Hypothalamus (tissue), 51 donors: ENCODE data around the gene SSH2.
"Not testable (repeated sequence)": the region's sequence is repeated elsewhere in the genome, so short reads cannot be mapped to it uniquely, and the experiment has no call there.

Source experiments
- DNase-seq, 51 donors: peaks; one replicate each; lab custom pipeline; 2025; lab: John Stamatoyannopoulos, UW

The SSH2 gene

GRCh38 chr17:29883497-29883896, 46.5 kb downstream of the SSH2 start:
- no peak for DNase-seq

- DNase-seq = no peak
These were observed 48.8 kb downstream of the SSH2 start for GRCh38 chr17:29881256-29881655.

- DNase-seq = no peak
These were observed 50.0 kb downstream of the SSH2 start for GRCh38 chr17:29880031-29880430.

GRCh38 chr17:29874931-29875596, 55.0 kb downstream of the SSH2 start:
- DNase-seq = no peak

- not testable (repeated sequence) for DNase-seq
These were observed 55.7 kb downstream of the SSH2 start for GRCh38 chr17:29874358-29874757.

GRCh38 chr17:29873476-29873875, 56.6 kb downstream of the SSH2 start:
- DNase-seq = no peak

GRCh38 chr17:29870836-29871465, 59.1 kb downstream of the SSH2 start:
- DNase-seq = peak in 1 of 51 donors; percentile 19

GRCh38 chr17:29867643-29868181, 62.3 kb downstream of the SSH2 start:
- DNase-seq = no peak

GRCh38 chr17:29866746-29867404, 63.2 kb downstream of the SSH2 start:
- DNase-seq = no peak

- DNase-seq = no peak
These were observed 65.4 kb downstream of the SSH2 start for GRCh38 chr17:29864615-29865014.

GRCh38 chr17:29864123-29864522, 65.9 kb downstream of the SSH2 start:
- DNase-seq = not testable (repeated sequence)

- no peak for DNase-seq
These were observed 67.1 kb downstream of the SSH2 start for GRCh38 chr17:29862951-29863350.

GRCh38 chr17:29862127-29862526, 67.9 kb downstream of the SSH2 start:
- no peak for DNase-seq

GRCh38 chr17:29859445-29859844, 70.6 kb downstream of the SSH2 start:
- DNase-seq = not testable (repeated sequence)

- no peak for DNase-seq
These were observed 72.2 kb downstream of the SSH2 start for GRCh38 chr17:29857823-29858222.

GRCh38 chr17:29857105-29857504, 72.9 kb downstream of the SSH2 start:
- not testable (repeated sequence) for DNase-seq

- DNase-seq = no peak
These were observed 74.3 kb downstream of the SSH2 start for GRCh38 chr17:29855686-29856085.

- no peak for DNase-seq
These were observed 81.3 kb downstream of the SSH2 start for GRCh38 chr17:29848737-29849136.

- peak in 3 of 51 donors; percentile 10 to 44 (median 33) for DNase-seq
These were observed 82.3 kb downstream of the SSH2 start for GRCh38 chr17:29847527-29848400.

GRCh38 chr17:29847118-29847517, 82.9 kb downstream of the SSH2 start:
- DNase-seq = no peak

GRCh38 chr17:29846298-29846697, 83.7 kb downstream of the SSH2 start:
- no peak for DNase-seq
